Trophoblast cell (in vitro differentiated cells and primary cell): ENCODE measurements around the gene CUX1.

Experiments used
- DNase-seq, 2 donors: peaks; one replicate each; pipeline ENCODE4 v3.0.0-alpha.2; 2016
- H2AFZ ChIP-seq: 2 replicates; pipeline ENCODE4 v1.6.1; 2013; ENCODE audit warnings: low read length, moderate library complexity, mild to moderate bottlenecking; ENCODE audit not compliant: insufficient read depth, poor library complexity
- H2AK5ac ChIP-seq: 2 replicates; pipeline ENCODE4 v1.6.1; 2013; ENCODE audit warnings: mild to moderate bottlenecking, low read length
- H2BK120ac ChIP-seq: 2 replicates; pipeline ENCODE4 v1.6.1; 2013; ENCODE audit warnings: low read length, mild to moderate bottlenecking, moderate library complexity; ENCODE audit not compliant: insufficient read depth, poor library complexity
- H2BK12ac ChIP-seq: 2 replicates; pipeline ENCODE4 v1.6.1; 2013; ENCODE audit warnings: mild to moderate bottlenecking, low read length, moderate library complexity
- H2BK5ac ChIP-seq: 2 replicates; pipeline ENCODE4 v1.6.1; 2013; ENCODE audit warnings: low read length, low read depth, moderate library complexity, mild to moderate bottlenecking; ENCODE audit not compliant: poor library complexity
- H3K14ac ChIP-seq: 2 replicates; pipeline ENCODE4 v1.6.1; 2013; ENCODE audit warnings: mild to moderate bottlenecking, low read length
- H3K18ac ChIP-seq: 2 replicates; pipeline ENCODE4 v1.6.1; 2013; ENCODE audit warnings: mild to moderate bottlenecking, low read length
- H3K23ac ChIP-seq: 2 replicates; pipeline ENCODE4 v1.6.1; 2013; ENCODE audit warnings: low read length
- H3K27ac ChIP-seq: 2 replicates; pipeline ENCODE4 v1.5.1; 2013; ENCODE audit warnings: low read depth, mild to moderate bottlenecking, inconsistent platforms, low read length, moderate library complexity
- H3K27me3 ChIP-seq: 2 replicates; pipeline ENCODE4 v1.6.1; 2013; ENCODE audit warnings: inconsistent platforms, mild to moderate bottlenecking, low read length, moderate library complexity; ENCODE audit not compliant: insufficient read depth
- H3K36me3 ChIP-seq, 2 experiments: 1 replicate in 1 of 2; 2 replicates in 1 of 2; pipeline ENCODE4 v1.6.1; 2013; ENCODE audit warnings: low read length in 2 of 2, mild to moderate bottlenecking in 2 of 2, moderate library complexity in 1 of 2; ENCODE audit not compliant: insufficient read depth in 2 of 2, control insufficient read depth in 1 of 2
- H3K4ac ChIP-seq: 2 replicates; pipeline ENCODE4 v1.6.1; 2013; ENCODE audit warnings: low read depth, mild to moderate bottlenecking, low read length, moderate library complexity
- H3K4me1 ChIP-seq, 2 experiments: 1 replicate in 1 of 2; 2 replicates in 1 of 2; pipeline ENCODE4 v1.6.1; 2013; ENCODE audit warnings: low read length in 2 of 2, mild to moderate bottlenecking in 2 of 2, moderate library complexity in 1 of 2; ENCODE audit not compliant: insufficient read depth in 2 of 2, control insufficient read depth in 1 of 2
- H3K4me2 ChIP-seq: 2 replicates; pipeline ENCODE4 v1.6.1; 2013; ENCODE audit warnings: inconsistent platforms, mild to moderate bottlenecking, low read length, moderate library complexity
- H3K4me3 ChIP-seq: 2 replicates; pipeline ENCODE4 v1.5.1; 2013; ENCODE audit warnings: mild to moderate bottlenecking, low read depth, low read length, inconsistent platforms
- H3K79me1 ChIP-seq: one replicate; pipeline ENCODE4 v1.6.1; 2013; ENCODE audit warnings: low read length
- H3K79me2 ChIP-seq: 2 replicates; pipeline ENCODE4 v1.6.1; 2013; ENCODE audit warnings: low read length, mild to moderate bottlenecking; ENCODE audit not compliant: control insufficient read depth, insufficient read depth, poor library complexity
- H3K9ac ChIP-seq: 2 replicates; pipeline ENCODE4 v1.6.1; 2013; ENCODE audit warnings: mild to moderate bottlenecking, low read length
- H3K9me3 ChIP-seq: 2 replicates; pipeline ENCODE4 v1.6.1; 2013; ENCODE audit warnings: low read depth, mild to moderate bottlenecking, control low read depth, inconsistent platforms, low read length; ENCODE audit not compliant: insufficient read depth
- H4K12ac ChIP-seq: 2 replicates; pipeline ENCODE4 v1.6.1; 2013; ENCODE audit warnings: low read depth, mild to moderate bottlenecking, low read length, moderate library complexity
- H4K8ac ChIP-seq: 2 replicates; pipeline ENCODE4 v1.6.1; 2013; ENCODE audit warnings: low read depth, mild to moderate bottlenecking, low read length, moderate library complexity
- H4K91ac ChIP-seq: one replicate; pipeline ENCODE4 v1.6.1; 2013; ENCODE audit warnings: low read depth, mild to moderate bottlenecking, low read length, moderate library complexity
- WGBS: extraction: QIAGEN DNeasy Blood & Tissue Kit; methylation state at CpG from one replicate; pipeline ENCODE4 v1.1.7; 2013; ENCODE audit warnings: missing lambda C conversion rate; ENCODE audit not compliant: insufficient read length, insufficient coverage; ENCODE audit errors: extremely low coverage; 5-methylcytosine and 5-hydroxymethylcytosine counted together

The CUX1 gene

GRCh38 chr7:102167254-102167653, 349.8 kb downstream of the CUX1 start:
- no peak overlapping the region for H3K23ac ChIP-seq
- no peaks in the 10 kb centered on the region for H3K79me1 ChIP-seq
- no peak overlapping the region for H2AFZ ChIP-seq
- no peak overlapping the region for H2BK5ac ChIP-seq
- H4K91ac ChIP-seq: no peak overlapping the region
- H3K4ac ChIP-seq: no peak overlapping the region
- WGBS: no CpG with 5 or more reads among the region's 6 CpGs
- no peak overlapping the region for H2AK5ac ChIP-seq
- H3K9ac ChIP-seq: no peak overlapping the region
- H2BK120ac ChIP-seq: no peak overlapping the region
- H3K4me2 ChIP-seq: no peak overlapping the region
- H4K8ac ChIP-seq: no peak overlapping the region
- H3K9me3 ChIP-seq: no peaks in the 10 kb centered on the region
- no peaks in the 10 kb centered on the region for H3K27me3 ChIP-seq
- H3K4me1 ChIP-seq: peaks cover 3 to 5% of the 10 kb centered on the region in 2 experiments
- H3K4me3 ChIP-seq: no peak overlapping the region
- H3K27ac ChIP-seq: no peak overlapping the region
- no peak overlapping the region for H4K12ac ChIP-seq
- no peaks in the 10 kb centered on the region for H3K79me2 ChIP-seq
- no peak overlapping the region for H3K18ac ChIP-seq
- H3K36me3 ChIP-seq: peaks cover 17% of the 10 kb centered on the region in 2 experiments
- DNase-seq: no peak
- H3K14ac ChIP-seq: no peak overlapping the region
- H2BK12ac ChIP-seq: no peak overlapping the region

- Histone ChIP-seq H3K79me2 (no peaks in the 10 kb centered on the region), H3K27ac (no peak overlapping the region), H2AK5ac (no peak overlapping the region), H4K12ac (no peak overlapping the region), H3K79me1 (no peaks in the 10 kb centered on the region), H3K9ac (no peak overlapping the region), H2AFZ (no peak overlapping the region), H3K36me3 (peaks cover 19 to 23% of the 10 kb centered on the region in 2 experiments), H3K4me3 (no peak overlapping the region), H3K4ac (no peak overlapping the region), H3K4me1 (peaks cover 3 to 5% of the 10 kb centered on the region in 2 experiments), H4K91ac (no peak overlapping the region), H4K8ac (no peak overlapping the region), H3K9me3 (no peaks in the 10 kb centered on the region), H3K23ac (no peak overlapping the region), H2BK120ac (no peak overlapping the region), H3K14ac (no peak overlapping the region), H3K4me2 (no peak overlapping the region), H2BK12ac (no peak overlapping the region), H2BK5ac (no peak overlapping the region), H3K18ac (no peak overlapping the region), H3K27me3 (no peaks in the 10 kb centered on the region)
- no CpG with 5 or more reads among the region's 14 CpGs for WGBS
- no peak for DNase-seq
Observed at GRCh38 chr7:102169651-102170392, 352.4 kb downstream of the CUX1 start.

GRCh38 chr7:102170393-102170970, 353.1 kb downstream of the CUX1 start:
- no peaks in the 10 kb centered on the region for H3K79me2 ChIP-seq
- no CpG with 5 or more reads among the region's 22 CpGs for WGBS

GRCh38 chr7:102173669-102174068, 356.2 kb downstream of the CUX1 start:
- no peak overlapping the region for H2BK5ac ChIP-seq
- WGBS: no CpG with 5 or more reads among the region's 13 CpGs
- no peak overlapping the region for H3K9ac ChIP-seq

More at GRCh38 chr7:102170393-102170970, 353.1 kb downstream of the CUX1 start:
- no peak overlapping the region for H2AK5ac ChIP-seq
- no peak overlapping the region for H2BK12ac ChIP-seq
- H3K4me2 ChIP-seq: no peak overlapping the region
- H3K27ac ChIP-seq: no peak overlapping the region
- no peak overlapping the region for H2BK120ac ChIP-seq
- H3K4me3 ChIP-seq: no peak overlapping the region
- H3K14ac ChIP-seq: no peak overlapping the region
- H3K4ac ChIP-seq: no peak overlapping the region
- H3K9me3 ChIP-seq: no peaks in the 10 kb centered on the region
- no peak overlapping the region for H4K91ac ChIP-seq
- H2BK5ac ChIP-seq: no peak overlapping the region
- H3K4me1 ChIP-seq: peaks cover 3 to 5% of the 10 kb centered on the region in 2 experiments
- H3K23ac ChIP-seq: no peak overlapping the region
- no peak overlapping the region for H3K9ac ChIP-seq
- H4K8ac ChIP-seq: no peak overlapping the region
- peaks cover 25% of the 10 kb centered on the region in 2 experiments for H3K36me3 ChIP-seq
- H2AFZ ChIP-seq: no peak overlapping the region
- H3K79me1 ChIP-seq: no peaks in the 10 kb centered on the region
- no peak for DNase-seq
- H3K18ac ChIP-seq: no peak overlapping the region
- H4K12ac ChIP-seq: no peak overlapping the region
- no peaks in the 10 kb centered on the region for H3K27me3 ChIP-seq

More at GRCh38 chr7:102173669-102174068, 356.2 kb downstream of the CUX1 start:
- no peak overlapping the region for H3K23ac ChIP-seq
- H4K91ac ChIP-seq: no peak overlapping the region
- no peak overlapping the region for H2BK120ac ChIP-seq
- peaks cover 3 to 5% of the 10 kb centered on the region in 2 experiments for H3K4me1 ChIP-seq
- DNase-seq: no peak
- peaks cover 38 to 39% of the 10 kb centered on the region in 2 experiments for H3K36me3 ChIP-seq
- no peak overlapping the region for H3K18ac ChIP-seq
- H2AK5ac ChIP-seq: no peak overlapping the region
- no peaks in the 10 kb centered on the region for H3K79me2 ChIP-seq
- no peak overlapping the region for H3K14ac ChIP-seq
- no peak overlapping the region for H2AFZ ChIP-seq
- no peak overlapping the region for H3K27ac ChIP-seq
- H3K4me2 ChIP-seq: no peak overlapping the region
- no peak overlapping the region for H3K4me3 ChIP-seq
- H3K27me3 ChIP-seq: no peaks in the 10 kb centered on the region
- H2BK12ac ChIP-seq: no peak overlapping the region
- peaks cover 2% of the 10 kb centered on the region for H3K9me3 ChIP-seq
- no peak overlapping the region for H4K8ac ChIP-seq
- H4K12ac ChIP-seq: no peak overlapping the region
- no peaks in the 10 kb centered on the region for H3K79me1 ChIP-seq
- H3K4ac ChIP-seq: no peak overlapping the region
